IMR-90 (cell line): ENCODE results near the gene SRP14.

Experiments
- BHLHE40 ChIP-seq: fragments of 150-350 bp; IDR thresholded peaks from 2 replicates; pipeline ENCODE4 v1.6.1; 2016; ENCODE audit warnings: mild to moderate bottlenecking, low read depth, low read length
- MAFK ChIP-seq: IDR thresholded peaks from 2 replicates; pipeline ENCODE4 v1.6.1; 2012; ENCODE audit warnings: low read depth, low read length, improper control_type of control experiment
- MXI1 ChIP-seq: IDR thresholded peaks from 2 replicates; pipeline ENCODE4 v1.6.1; 2012; ENCODE audit warnings: low read depth, mild to moderate bottlenecking, low read length, moderate library complexity, borderline replicate concordance
- NFE2L2 ChIP-seq: fragments of 150-350 bp; IDR thresholded peaks from 2 replicates; pipeline ENCODE4 v1.6.1; 2016; ENCODE audit warnings: low read depth, mild to moderate bottlenecking, low read length
- POLR2A ChIP-seq: IDR thresholded peaks from 2 replicates; pipeline ENCODE4 v1.6.1; 2012; ENCODE audit warnings: mild to moderate bottlenecking, low read depth, low read length
- RAD21 ChIP-seq: IDR thresholded peaks from 2 replicates; pipeline ENCODE4 v1.6.1; 2012; ENCODE audit warnings: low read length, improper control_type of control experiment
- RCOR1 ChIP-seq: IDR thresholded peaks from 2 replicates; pipeline ENCODE4 v1.6.1; 2012; ENCODE audit warnings: mild to moderate bottlenecking, low read length, improper control_type of control experiment; ENCODE audit not compliant: insufficient replicate concordance
- RFX5 ChIP-seq: IDR thresholded peaks from 2 replicates; pipeline ENCODE4 v1.8.0; 2012; ENCODE audit warnings: low read depth, mild to moderate bottlenecking, low read length, moderate library complexity
- SMC3 ChIP-seq: fragments of 150-350 bp; IDR thresholded peaks from 2 replicates; pipeline ENCODE4 v1.6.1; 2016; ENCODE audit warnings: low read depth, mild to moderate bottlenecking, antibody characterized with exemption, low read length, moderate library complexity
- TF ChIP-seq, protein P1 (sequence below): conservative IDR thresholded peaks from 2 replicates; pipeline ENCODE4 v1.5.1; 2012; ENCODE audit warnings: mild to moderate bottlenecking, low read depth, low read length, improper control_type of control experiment
- TF ChIP-seq, protein P2 (sequence below): fragments of 150-350 bp; IDR thresholded peaks from 2 replicates; pipeline ENCODE4 v1.6.1; 2017; ENCODE audit warnings: mild to moderate bottlenecking, antibody characterized with exemption, low read length, low read depth

DNA sequence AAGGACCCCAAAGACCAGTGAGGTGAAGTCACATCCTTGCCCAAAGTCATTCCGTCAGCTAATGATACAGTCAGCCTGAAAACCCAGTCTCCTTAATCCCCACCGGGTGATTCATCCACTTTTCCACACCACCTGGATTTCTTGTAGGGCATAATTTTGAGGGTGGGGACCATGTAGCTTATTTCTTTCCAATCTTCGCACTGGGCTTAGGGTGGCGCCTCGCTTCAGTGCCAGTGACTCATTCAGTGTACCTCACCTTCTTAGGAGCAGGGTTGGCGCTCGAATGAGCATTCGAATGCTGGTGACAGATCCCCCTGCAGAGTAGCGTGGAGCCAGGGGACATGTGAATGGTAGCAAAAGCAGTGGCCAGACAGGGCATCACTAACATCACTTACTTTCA, 45.7 kb upstream of the SRP14 start:
- TF ChIP-seq, protein P1, sequence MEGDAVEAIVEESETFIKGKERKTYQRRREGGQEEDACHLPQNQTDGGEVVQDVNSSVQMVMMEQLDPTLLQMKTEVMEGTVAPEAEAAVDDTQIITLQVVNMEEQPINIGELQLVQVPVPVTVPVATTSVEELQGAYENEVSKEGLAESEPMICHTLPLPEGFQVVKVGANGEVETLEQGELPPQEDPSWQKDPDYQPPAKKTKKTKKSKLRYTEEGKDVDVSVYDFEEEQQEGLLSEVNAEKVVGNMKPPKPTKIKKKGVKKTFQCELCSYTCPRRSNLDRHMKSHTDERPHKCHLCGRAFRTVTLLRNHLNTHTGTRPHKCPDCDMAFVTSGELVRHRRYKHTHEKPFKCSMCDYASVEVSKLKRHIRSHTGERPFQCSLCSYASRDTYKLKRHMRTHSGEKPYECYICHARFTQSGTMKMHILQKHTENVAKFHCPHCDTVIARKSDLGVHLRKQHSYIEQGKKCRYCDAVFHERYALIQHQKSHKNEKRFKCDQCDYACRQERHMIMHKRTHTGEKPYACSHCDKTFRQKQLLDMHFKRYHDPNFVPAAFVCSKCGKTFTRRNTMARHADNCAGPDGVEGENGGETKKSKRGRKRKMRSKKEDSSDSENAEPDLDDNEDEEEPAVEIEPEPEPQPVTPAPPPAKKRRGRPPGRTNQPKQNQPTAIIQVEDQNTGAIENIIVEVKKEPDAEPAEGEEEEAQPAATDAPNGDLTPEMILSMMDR: no peak
- TF ChIP-seq POLR2A (no peak), SMC3 (no peak), RAD21 (no peak), MAFK (no peak), NFE2L2 (no peak), RFX5 (no peak), BHLHE40 (no peak), MXI1 (no peak), RCOR1 (no peak)
- TF ChIP-seq, protein P2, sequence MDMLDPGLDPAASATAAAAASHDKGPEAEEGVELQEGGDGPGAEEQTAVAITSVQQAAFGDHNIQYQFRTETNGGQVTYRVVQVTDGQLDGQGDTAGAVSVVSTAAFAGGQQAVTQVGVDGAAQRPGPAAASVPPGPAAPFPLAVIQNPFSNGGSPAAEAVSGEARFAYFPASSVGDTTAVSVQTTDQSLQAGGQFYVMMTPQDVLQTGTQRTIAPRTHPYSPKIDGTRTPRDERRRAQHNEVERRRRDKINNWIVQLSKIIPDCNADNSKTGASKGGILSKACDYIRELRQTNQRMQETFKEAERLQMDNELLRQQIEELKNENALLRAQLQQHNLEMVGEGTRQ: no peak
